DND-41 (cell line): ENCODE data around the gene HCN4.

Experiments used
- EZH2 ChIP-seq: IDR thresholded peaks from 3 replicates; pipeline ENCODE4 v1.6.1; 2012; ENCODE audit warnings: borderline replicate concordance, low read depth, mild to moderate bottlenecking, moderate library complexity, low read length, inconsistent platforms; ENCODE audit not compliant: severe bottlenecking
- TF ChIP-seq, protein P1 (sequence below): IDR thresholded peaks from 2 replicates; pipeline ENCODE4 v1.5.1; 2012; ENCODE audit warnings: borderline replicate concordance, low read length, moderate library complexity, mild to moderate bottlenecking; ENCODE audit not compliant: poor library complexity, severe bottlenecking; ENCODE audit errors: extremely low read depth

- TF ChIP-seq, protein P1, sequence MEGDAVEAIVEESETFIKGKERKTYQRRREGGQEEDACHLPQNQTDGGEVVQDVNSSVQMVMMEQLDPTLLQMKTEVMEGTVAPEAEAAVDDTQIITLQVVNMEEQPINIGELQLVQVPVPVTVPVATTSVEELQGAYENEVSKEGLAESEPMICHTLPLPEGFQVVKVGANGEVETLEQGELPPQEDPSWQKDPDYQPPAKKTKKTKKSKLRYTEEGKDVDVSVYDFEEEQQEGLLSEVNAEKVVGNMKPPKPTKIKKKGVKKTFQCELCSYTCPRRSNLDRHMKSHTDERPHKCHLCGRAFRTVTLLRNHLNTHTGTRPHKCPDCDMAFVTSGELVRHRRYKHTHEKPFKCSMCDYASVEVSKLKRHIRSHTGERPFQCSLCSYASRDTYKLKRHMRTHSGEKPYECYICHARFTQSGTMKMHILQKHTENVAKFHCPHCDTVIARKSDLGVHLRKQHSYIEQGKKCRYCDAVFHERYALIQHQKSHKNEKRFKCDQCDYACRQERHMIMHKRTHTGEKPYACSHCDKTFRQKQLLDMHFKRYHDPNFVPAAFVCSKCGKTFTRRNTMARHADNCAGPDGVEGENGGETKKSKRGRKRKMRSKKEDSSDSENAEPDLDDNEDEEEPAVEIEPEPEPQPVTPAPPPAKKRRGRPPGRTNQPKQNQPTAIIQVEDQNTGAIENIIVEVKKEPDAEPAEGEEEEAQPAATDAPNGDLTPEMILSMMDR = no peak
- TF ChIP-seq EZH2 = no peak
Measured at GRCh38 chr15:73287019-73287418, 81.7 kb downstream of the HCN4 start.
